Tibial nerve (tissue), 3 donors: ENCODE measurements around the gene VPS41.

Experiments
- CTCF ChIP-seq, 5 experiments: fragments of 200-600 bp in 3 of 5; fragments of 450-650 bp in 2 of 5; sonication (generic) in 3 of 5; IDR thresholded peaks; one replicate each; pipeline ENCODE4 v1.5.1; 2016 to 2019; ENCODE audit warnings: antibody characterized with exemption in 5 of 5, mild to moderate bottlenecking in 3 of 5, moderate library complexity in 2 of 5
- POLR2A ChIP-seq, 2 donors: fragments of 450-650 bp; IDR thresholded peaks; one replicate each; pipeline ENCODE4 v1.6.1; 2017; ENCODE audit warnings: antibody characterized with exemption in 2 of 2, mild to moderate bottlenecking in 2 of 2, moderate library complexity in 2 of 2

- no peak for TF ChIP-seq POLR2A (IDR thresholded peaks at IDR 0.05)
- no peak for TF ChIP-seq CTCF (IDR thresholded peaks at IDR 0.05)
Observed at GRCh38 chr7:38863601-38864291, 45.2 kb downstream of the VPS41 start.
